ENCODE data around the gene BRD1.
A peak's percentile ranks its signal among the peaks of the same experiment; 100 is the strongest.
"Not testable (repeated sequence)": the region's sequence is repeated elsewhere in the genome, so short reads cannot be mapped to it uniquely, and the experiment has no call there.

The BRD1 gene

GRCh38 chr22:49852898-49853894 lies 25.5 kb upstream of the BRD1 start, which contains the start of gene ZBED4:
TSS of gene ZBED4 (plus strand) at chr22:49853844. CDS start at chr22:49883663, 29,819 bp downstream.
- Histone ChIP-seq H3K4me3 (ENCODE audit: insufficient read depth in 1 of 2, low read depth in 1 of 2, low read length in 2 of 2) (peak within 1 kb of the TSS; percentile 84 to 96), H2AK5ac (ENCODE audit: low read length, severe bottlenecking) (no peak within 1 kb of the TSS), H3K9me3 (ENCODE audit: control insufficient read depth, low read length) (no peaks in the 10 kb centered on the region), H4K8ac (ENCODE audit: low read length) (peak within 1 kb of the TSS; percentile 96), H3K36me3 (ENCODE audit: control insufficient read depth in 1 of 2, insufficient read depth in 2 of 2, low read depth in 1 of 2, low read length in 2 of 2) (peaks cover 0 to 2% of the 10 kb centered on the region in 2 experiments), H2BK15ac (ENCODE audit: low read depth, poor library complexity, severe bottlenecking) (peak within 1 kb of the TSS; percentile 97), H3K9ac (ENCODE audit: low read length) (peak within 1 kb of the TSS; percentile 95), H3K4me1 (ENCODE audit: control insufficient read depth, insufficient read depth, low read depth, low read length) (peaks cover 25% of the 10 kb centered on the region), H2AFZ (ENCODE audit: low read depth, low read length) (peak within 1 kb of the TSS; percentile 78), H3K79me1 (replicated peaks; ENCODE audit: low read length, poor library complexity, severe bottlenecking) (no peaks in the 10 kb centered on the region), H3K4ac (ENCODE audit: low read depth in 1 of 2, low read length in 2 of 2) (peak within 1 kb of the TSS; percentile 85 to 95), H3K23ac (ENCODE audit: low read length in 2 of 2) (peak within 1 kb of the TSS in 1 of 2 experiments; percentile 15), H2BK12ac (ENCODE audit: low read length in 2 of 2) (peak within 1 kb of the TSS in 1 of 2 experiments; percentile 75), H3K18ac (ENCODE audit: low read depth in 1 of 2, low read length in 2 of 2) (peak within 1 kb of the TSS; percentile 94 to 95), H3K27me3 (ENCODE audit: control insufficient read depth in 1 of 2, insufficient read depth in 1 of 2, low read length in 2 of 2) (peaks cover 16 to 28% of the 10 kb centered on the region in 2 experiments), H2BK120ac (ENCODE audit: low read depth, low read length) (peak within 1 kb of the TSS; percentile 96), H3K27ac (ENCODE audit: low read length, poor library complexity, severe bottlenecking) (peak within 1 kb of the TSS; percentile 52), H4K91ac (ENCODE audit: low read length) (peak within 1 kb of the TSS; percentile 93), H3K4me2 (ENCODE audit: low read length, poor library complexity, severe bottlenecking) (peak within 1 kb of the TSS; percentile 91), H3K14ac (ENCODE audit: low read length in 2 of 2) (peak within 1 kb of the TSS in 1 of 2 experiments; percentile 94), H2BK5ac (ENCODE audit: low read depth, low read length, poor library complexity, severe bottlenecking) (peak within 1 kb of the TSS; percentile 77)
- peak; percentile 94 for DNase-seq
- 3% methylated on average over 83 of the region's 127 CpGs for WGBS

- WGBS, result 67% methylated on average over 10 of the region's 13 CpGs
- H2BK12ac ChIP-seq (ENCODE audit: low read length in 2 of 2); H2BK5ac ChIP-seq (ENCODE audit: low read depth, low read length, poor library complexity, severe bottlenecking); H3K9me3 ChIP-seq (ENCODE audit: control insufficient read depth, low read length); H4K8ac ChIP-seq (ENCODE audit: low read length); H2BK15ac ChIP-seq (ENCODE audit: low read depth, poor library complexity, severe bottlenecking); H4K91ac ChIP-seq (ENCODE audit: low read length); H3K23ac ChIP-seq (ENCODE audit: low read length in 2 of 2); H3K79me1 ChIP-seq (replicated peaks; ENCODE audit: low read length, poor library complexity, severe bottlenecking); H3K27ac ChIP-seq (ENCODE audit: low read length, poor library complexity, severe bottlenecking); H3K18ac ChIP-seq (ENCODE audit: low read depth in 1 of 2, low read length in 2 of 2); H2AK5ac ChIP-seq (ENCODE audit: low read length, severe bottlenecking); H3K36me3 ChIP-seq (ENCODE audit: control insufficient read depth in 1 of 2, insufficient read depth in 2 of 2, low read depth in 1 of 2, low read length in 2 of 2); H3K14ac ChIP-seq (ENCODE audit: low read length in 2 of 2); DNase-seq; H2AFZ ChIP-seq (ENCODE audit: low read depth, low read length); H2BK120ac ChIP-seq (ENCODE audit: low read depth, low read length): not testable (repeated sequence)
- H3K27me3 ChIP-seq (ENCODE audit: control insufficient read depth in 1 of 2, insufficient read depth in 1 of 2, low read length in 2 of 2), result peaks cover 23 to 34% of the 10 kb centered on the region in 2 experiments
- H3K9ac ChIP-seq (ENCODE audit: low read length), result peak overlapping the region; percentile 90
- peak overlapping the region; percentile 91 for H3K4me2 ChIP-seq (ENCODE audit: low read length, poor library complexity, severe bottlenecking)
- H3K4ac ChIP-seq (ENCODE audit: low read depth in 1 of 2, low read length in 2 of 2), result peak overlapping the region in 1 of 2 experiments; percentile 62
- peak overlapping the region in 1 of 2 experiments; percentile 87 for H3K4me3 ChIP-seq (ENCODE audit: insufficient read depth in 1 of 2, low read depth in 1 of 2, low read length in 2 of 2)
- H3K4me1 ChIP-seq (ENCODE audit: control insufficient read depth, insufficient read depth, low read depth, low read length), result peaks cover 30% of the 10 kb centered on the region
These were observed 24.9 kb upstream of the BRD1 start for GRCh38 chr22:49852568-49852897.

- DNase-seq, result no peak
These were observed 23.5 kb upstream of the BRD1 start for GRCh38 chr22:49850959-49851802.

More at GRCh38 chr22:49850959-49851802, 23.5 kb upstream of the BRD1 start:
- Histone ChIP-seq H2AK5ac (ENCODE audit: low read length, severe bottlenecking) (no peak overlapping the region), H2AFZ (ENCODE audit: low read depth, low read length) (no peak overlapping the region), H3K14ac (ENCODE audit: low read length in 2 of 2) (no peak overlapping the region), H3K27me3 (ENCODE audit: control insufficient read depth in 1 of 2, insufficient read depth in 1 of 2, low read length in 2 of 2) (peaks cover 29 to 42% of the 10 kb centered on the region in 2 experiments), H3K79me1 (replicated peaks; ENCODE audit: low read length, poor library complexity, severe bottlenecking) (no peaks in the 10 kb centered on the region), H3K27ac (ENCODE audit: low read length, poor library complexity, severe bottlenecking) (no peak overlapping the region), H3K9ac (ENCODE audit: low read length) (no peak overlapping the region), H3K4ac (ENCODE audit: low read depth in 1 of 2, low read length in 2 of 2) (no peak overlapping the region), H3K36me3 (ENCODE audit: control insufficient read depth in 1 of 2, insufficient read depth in 2 of 2, low read depth in 1 of 2, low read length in 2 of 2) (no peaks in the 10 kb centered on the region), H3K9me3 (ENCODE audit: control insufficient read depth, low read length) (no peaks in the 10 kb centered on the region), H2BK5ac (ENCODE audit: low read depth, low read length, poor library complexity, severe bottlenecking) (no peak overlapping the region), H3K4me2 (ENCODE audit: low read length, poor library complexity, severe bottlenecking) (no peak overlapping the region), H3K4me3 (ENCODE audit: insufficient read depth in 1 of 2, low read depth in 1 of 2, low read length in 2 of 2) (no peak overlapping the region), H3K18ac (ENCODE audit: low read depth in 1 of 2, low read length in 2 of 2) (no peak overlapping the region), H4K8ac (ENCODE audit: low read length) (no peak overlapping the region), H3K4me1 (ENCODE audit: control insufficient read depth, insufficient read depth, low read depth, low read length) (peaks cover 26% of the 10 kb centered on the region), H2BK12ac (ENCODE audit: low read length in 2 of 2) (no peak overlapping the region), H2BK120ac (ENCODE audit: low read depth, low read length) (no peak overlapping the region), H4K91ac (ENCODE audit: low read length) (no peak overlapping the region), H3K23ac (ENCODE audit: low read length in 2 of 2) (no peak overlapping the region), H2BK15ac (ENCODE audit: low read depth, poor library complexity, severe bottlenecking) (no peak overlapping the region)
- 67% methylated on average over 7 of the region's 10 CpGs for WGBS

All from mesenchymal stem cell (in vitro differentiated cells and primary cell).